ENCODE data around the gene PAAF1.

DNA sequence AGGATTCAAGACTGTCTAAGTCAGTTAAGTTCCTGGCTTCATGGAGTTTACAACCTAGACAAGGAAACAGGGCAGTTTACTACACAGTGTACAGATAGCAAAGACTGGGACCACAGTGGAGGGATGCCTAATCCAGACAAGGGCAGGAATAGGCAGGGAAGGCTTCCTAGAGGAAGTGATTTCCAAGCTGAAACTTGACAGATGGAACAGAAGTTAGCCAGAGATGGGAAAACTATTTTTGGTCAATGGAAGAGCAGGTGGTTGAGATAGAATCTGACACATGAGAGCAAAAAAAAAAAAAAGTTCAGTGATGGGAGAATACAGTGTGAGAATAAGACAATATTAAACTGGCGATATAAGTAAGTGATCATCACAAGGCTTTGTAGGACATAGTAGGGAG, 1.4 kb upstream of the PAAF1 start:
- TF ChIP-seq, protein P1, sequence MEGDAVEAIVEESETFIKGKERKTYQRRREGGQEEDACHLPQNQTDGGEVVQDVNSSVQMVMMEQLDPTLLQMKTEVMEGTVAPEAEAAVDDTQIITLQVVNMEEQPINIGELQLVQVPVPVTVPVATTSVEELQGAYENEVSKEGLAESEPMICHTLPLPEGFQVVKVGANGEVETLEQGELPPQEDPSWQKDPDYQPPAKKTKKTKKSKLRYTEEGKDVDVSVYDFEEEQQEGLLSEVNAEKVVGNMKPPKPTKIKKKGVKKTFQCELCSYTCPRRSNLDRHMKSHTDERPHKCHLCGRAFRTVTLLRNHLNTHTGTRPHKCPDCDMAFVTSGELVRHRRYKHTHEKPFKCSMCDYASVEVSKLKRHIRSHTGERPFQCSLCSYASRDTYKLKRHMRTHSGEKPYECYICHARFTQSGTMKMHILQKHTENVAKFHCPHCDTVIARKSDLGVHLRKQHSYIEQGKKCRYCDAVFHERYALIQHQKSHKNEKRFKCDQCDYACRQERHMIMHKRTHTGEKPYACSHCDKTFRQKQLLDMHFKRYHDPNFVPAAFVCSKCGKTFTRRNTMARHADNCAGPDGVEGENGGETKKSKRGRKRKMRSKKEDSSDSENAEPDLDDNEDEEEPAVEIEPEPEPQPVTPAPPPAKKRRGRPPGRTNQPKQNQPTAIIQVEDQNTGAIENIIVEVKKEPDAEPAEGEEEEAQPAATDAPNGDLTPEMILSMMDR (IDR thresholded peaks at IDR 0.05; ENCODE audit: low read depth, low read length): no peak
- TF ChIP-seq POLR2A (IDR thresholded peaks at IDR 0.05; ENCODE audit: extremely low read depth, insufficient read length): no peak

Data from NB4 (cell line).